ENCODE results near the gene OAS1.
"Not testable (repeated sequence)": the region's sequence is repeated elsewhere in the genome, so short reads cannot be mapped to it uniquely, and the experiment has no call there.

Gene OAS1

GRCh38 chr12:112900298-112901145 is 6.2 kb upstream of the OAS1 start:
- DNase-seq = no peak

GRCh38 chr12:112901271-112901670 is 5.5 kb upstream of the OAS1 start:
- no peak for DNase-seq

- no peak for DNase-seq
Observed at GRCh38 chr12:112904571-112904970, 2.2 kb upstream of the OAS1 start.

- no peak for DNase-seq
Observed at GRCh38 chr12:112905451-112906089, 1.2 kb upstream of the OAS1 start.

GRCh38 chr12:112907415-112908157 is 824 bp downstream of the OAS1 start:
- DNase-seq = no peak

- no peak for DNase-seq
Observed at GRCh38 chr12:112908548-112908947, 1.8 kb downstream of the OAS1 start.

- DNase-seq = no peak
Observed at GRCh38 chr12:112909693-112910092, 2.9 kb downstream of the OAS1 start.

- DNase-seq = no peak
Observed at GRCh38 chr12:112913038-112913688, 6.4 kb downstream of the OAS1 start.

GRCh38 chr12:112913888-112914287 is 7.1 kb downstream of the OAS1 start:
- not testable (repeated sequence) for DNase-seq

GRCh38 chr12:112916270-112916669 is 9.5 kb downstream of the OAS1 start:
- DNase-seq = no peak

GRCh38 chr12:112919121-112919520 is 12.4 kb downstream of the OAS1 start:
- DNase-seq = no peak

- no peak for DNase-seq
Observed at GRCh38 chr12:112924986-112925385, 18.2 kb downstream of the OAS1 start.

- not testable (repeated sequence) for DNase-seq
Observed at GRCh38 chr12:112926416-112927033, 19.8 kb downstream of the OAS1 start.

GRCh38 chr12:112927475-112927874 is 20.7 kb downstream of the OAS1 start:
- no peak for DNase-seq

GRCh38 chr12:112927925-112928324 is 21.2 kb downstream of the OAS1 start:
- no peak for DNase-seq

- DNase-seq = no peak
Observed at GRCh38 chr12:112928978-112929377, 22.2 kb downstream of the OAS1 start.

- DNase-seq = no peak
Observed at GRCh38 chr12:112929715-112930114, 23.0 kb downstream of the OAS1 start.

- no peak for DNase-seq
Observed at GRCh38 chr12:112930350-112930749, 23.6 kb downstream of the OAS1 start.

GRCh38 chr12:112932485-112933128 is 25.8 kb downstream of the OAS1 start:
- no peak for DNase-seq

- no peak for DNase-seq
Observed at GRCh38 chr12:112933129-112933505, 26.4 kb downstream of the OAS1 start.

GRCh38 chr12:112936264-112936663 is 29.5 kb downstream of the OAS1 start:
- DNase-seq = no peak

GRCh38 chr12:112936927-112937326 is 30.2 kb downstream of the OAS1 start:
- no peak for DNase-seq

Data from T1000 (cell line).